ENCODE results near the gene SNX22.
A peak's percentile ranks its signal among the peaks of the same experiment; 100 is the strongest.

Gene SNX22

GRCh38 chr15:64152507-64153387, 1.2 kb downstream of the SNX22 start:
- peak overlapping the region; percentile 46 for H3K4me3 ChIP-seq (ENCODE audit: low read length)
- peaks cover 4% of the 10 kb centered on the region for H3K4me1 ChIP-seq (ENCODE audit: control insufficient read depth, insufficient read depth, low read length)
- H3K9ac ChIP-seq (ENCODE audit: low read length): no peak overlapping the region
- no peak overlapping the region for H3K27ac ChIP-seq (ENCODE audit: low read depth, low read length)
- peaks cover 8% of the 10 kb centered on the region for H3K27me3 ChIP-seq (ENCODE audit: control insufficient read depth, insufficient read depth, low read length)
- peaks cover 20% of the 10 kb centered on the region for H3K36me3 ChIP-seq (ENCODE audit: control insufficient read depth, insufficient read depth, low read length)

GRCh38 chr15:64153480-64154367, 2.2 kb downstream of the SNX22 start:
- H3K27ac ChIP-seq (ENCODE audit: low read depth, low read length): no peak overlapping the region

GRCh38 chr15:64155802-64156651, 4.5 kb downstream of the SNX22 start:
- Histone ChIP-seq H3K36me3 (ENCODE audit: control insufficient read depth, insufficient read depth, low read length) (peaks cover 43% of the 10 kb centered on the region), H3K4me1 (ENCODE audit: control insufficient read depth, insufficient read depth, low read length) (peaks cover 4% of the 10 kb centered on the region), H3K27me3 (ENCODE audit: control insufficient read depth, insufficient read depth, low read length) (peaks cover 8% of the 10 kb centered on the region), H3K4me3 (ENCODE audit: low read length) (no peak overlapping the region), H3K9ac (ENCODE audit: low read length) (no peak overlapping the region), H3K27ac (ENCODE audit: low read depth, low read length) (no peak overlapping the region)

More at GRCh38 chr15:64153480-64154367, 2.2 kb downstream of the SNX22 start:
- Histone ChIP-seq H3K4me1 (ENCODE audit: control insufficient read depth, insufficient read depth, low read length) (peaks cover 4% of the 10 kb centered on the region), H3K36me3 (ENCODE audit: control insufficient read depth, insufficient read depth, low read length) (peaks cover 29% of the 10 kb centered on the region), H3K4me3 (ENCODE audit: low read length) (peak overlapping the region; percentile 25), H3K27me3 (ENCODE audit: control insufficient read depth, insufficient read depth, low read length) (peaks cover 8% of the 10 kb centered on the region), H3K9ac (ENCODE audit: low read length) (no peak overlapping the region)

GRCh38 chr15:64156652-64157331, 5.3 kb downstream of the SNX22 start:
- Histone ChIP-seq H3K27ac (ENCODE audit: low read depth, low read length) (no peak overlapping the region), H3K4me1 (ENCODE audit: control insufficient read depth, insufficient read depth, low read length) (peaks cover 6% of the 10 kb centered on the region), H3K36me3 (ENCODE audit: control insufficient read depth, insufficient read depth, low read length) (peaks cover 43% of the 10 kb centered on the region), H3K9ac (ENCODE audit: low read length) (no peak overlapping the region), H3K27me3 (ENCODE audit: control insufficient read depth, insufficient read depth, low read length) (peaks cover 8% of the 10 kb centered on the region), H3K4me3 (ENCODE audit: low read length) (no peak overlapping the region)

- peaks cover 6% of the 10 kb centered on the region for H3K27me3 ChIP-seq (ENCODE audit: control insufficient read depth, insufficient read depth, low read length)
- no peak overlapping the region for H3K4me3 ChIP-seq (ENCODE audit: low read length)
- H3K27ac ChIP-seq (ENCODE audit: low read depth, low read length): no peak overlapping the region
- H3K9ac ChIP-seq (ENCODE audit: low read length): no peak overlapping the region
- H3K4me1 ChIP-seq (ENCODE audit: control insufficient read depth, insufficient read depth, low read length): peaks cover 9% of the 10 kb centered on the region
- peaks cover 43% of the 10 kb centered on the region for H3K36me3 ChIP-seq (ENCODE audit: control insufficient read depth, insufficient read depth, low read length)
Measured at GRCh38 chr15:64157599-64158125, 6.1 kb downstream of the SNX22 start.

- Histone ChIP-seq H3K36me3 (ENCODE audit: control insufficient read depth, insufficient read depth, low read length) (peaks cover 43% of the 10 kb centered on the region), H3K9ac (ENCODE audit: low read length) (no peak overlapping the region)
Measured at GRCh38 chr15:64158363-64159134, 7.0 kb downstream of the SNX22 start.

GRCh38 chr15:64161688-64162477, 10.4 kb downstream of the SNX22 start:
- Histone ChIP-seq H3K4me1 (ENCODE audit: control insufficient read depth, insufficient read depth, low read length) (peaks cover 7% of the 10 kb centered on the region), H3K36me3 (ENCODE audit: control insufficient read depth, insufficient read depth, low read length) (peaks cover 31% of the 10 kb centered on the region), H3K27ac (ENCODE audit: low read depth, low read length) (peak overlapping the region; percentile 86), H3K9ac (ENCODE audit: low read length) (peak overlapping the region; percentile 39), H3K4me3 (ENCODE audit: low read length) (peak overlapping the region; percentile 91), H3K27me3 (ENCODE audit: control insufficient read depth, insufficient read depth, low read length) (no peaks in the 10 kb centered on the region)

More at GRCh38 chr15:64158363-64159134, 7.0 kb downstream of the SNX22 start:
- H3K4me1 ChIP-seq (ENCODE audit: control insufficient read depth, insufficient read depth, low read length): peaks cover 9% of the 10 kb centered on the region
- no peak overlapping the region for H3K4me3 ChIP-seq (ENCODE audit: low read length)
- no peaks in the 10 kb centered on the region for H3K27me3 ChIP-seq (ENCODE audit: control insufficient read depth, insufficient read depth, low read length)
- H3K27ac ChIP-seq (ENCODE audit: low read depth, low read length): no peak overlapping the region

GRCh38 chr15:64162478-64162868, 10.9 kb downstream of the SNX22 start:
- H3K9ac ChIP-seq (ENCODE audit: low read length): peak overlapping the region; percentile 87

GRCh38 chr15:64162869-64163658, 11.5 kb downstream of the SNX22 start, which contains the start of gene PPIB:
Gene PPIB, minus strand, starts transcription at chr15:64163022. Its CDS starts 36 bp downstream, at chr15:64162986.
- H3K4me3 ChIP-seq (ENCODE audit: low read length): peak within 1 kb of the TSS; percentile 91
- H3K27ac ChIP-seq (ENCODE audit: low read depth, low read length): peak within 1 kb of the TSS; percentile 92
- H3K36me3 ChIP-seq (ENCODE audit: control insufficient read depth, insufficient read depth, low read length): peaks cover 20% of the 10 kb centered on the region
- no peaks in the 10 kb centered on the region for H3K27me3 ChIP-seq (ENCODE audit: control insufficient read depth, insufficient read depth, low read length)
- peaks cover 7% of the 10 kb centered on the region for H3K4me1 ChIP-seq (ENCODE audit: control insufficient read depth, insufficient read depth, low read length)
- peak within 1 kb of the TSS; percentile 87 for H3K9ac ChIP-seq (ENCODE audit: low read length)

More at GRCh38 chr15:64162478-64162868, 10.9 kb downstream of the SNX22 start:
- Histone ChIP-seq H3K4me1 (ENCODE audit: control insufficient read depth, insufficient read depth, low read length) (peaks cover 7% of the 10 kb centered on the region), H3K27me3 (ENCODE audit: control insufficient read depth, insufficient read depth, low read length) (no peaks in the 10 kb centered on the region), H3K36me3 (ENCODE audit: control insufficient read depth, insufficient read depth, low read length) (peaks cover 25% of the 10 kb centered on the region), H3K4me3 (ENCODE audit: low read length) (peak overlapping the region; percentile 91), H3K27ac (ENCODE audit: low read depth, low read length) (peak overlapping the region; percentile 86)

All from rectal smooth muscle tissue (tissue), 1 donor.